ENCODE measurements around the gene ALCAM. TPM values are rescaled to one million over a fixed set of nuclear protein-coding genes. Genes with fewer than 3 reads are reported as not detected.

Gene ALCAM
- total RNA-seq, 4 donors from 2014 or later = 5.9 to 151 (median 19.0) TPM

DNA sequence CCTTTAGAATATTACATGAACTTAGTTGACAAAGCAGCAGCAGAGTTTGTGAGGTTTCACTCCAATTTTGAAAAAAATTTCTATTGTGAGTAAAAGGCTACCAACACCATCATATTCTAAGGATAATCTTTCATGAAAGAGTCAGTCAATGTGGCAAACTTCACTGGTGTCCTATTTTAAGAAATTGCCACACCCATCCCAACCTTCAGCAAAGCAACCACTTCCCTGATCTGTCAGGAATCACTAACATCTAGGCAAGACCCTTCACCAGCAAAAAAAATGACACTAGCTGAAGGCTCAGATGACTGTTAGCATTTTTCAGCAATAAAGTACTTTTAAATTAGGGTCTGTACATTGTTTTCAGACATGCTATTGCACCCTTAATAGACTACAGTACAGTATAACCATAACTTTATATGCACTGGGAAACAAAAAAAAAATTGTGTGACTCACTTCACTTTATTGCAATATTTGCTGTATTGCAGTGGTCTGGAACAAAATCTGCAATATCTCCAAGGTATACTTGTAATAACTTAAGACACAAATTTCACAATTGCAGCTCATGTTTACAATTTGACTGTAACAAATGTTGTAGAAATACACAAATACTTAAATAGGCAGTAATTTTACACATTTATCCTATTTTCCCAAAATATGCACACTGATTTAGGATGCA lies 38.9 kb upstream of the ALCAM start:
- no peak overlapping the region for H3K27ac ChIP-seq
- H3K4me3 ChIP-seq = no peak overlapping the region
- TF ChIP-seq, protein P1, sequence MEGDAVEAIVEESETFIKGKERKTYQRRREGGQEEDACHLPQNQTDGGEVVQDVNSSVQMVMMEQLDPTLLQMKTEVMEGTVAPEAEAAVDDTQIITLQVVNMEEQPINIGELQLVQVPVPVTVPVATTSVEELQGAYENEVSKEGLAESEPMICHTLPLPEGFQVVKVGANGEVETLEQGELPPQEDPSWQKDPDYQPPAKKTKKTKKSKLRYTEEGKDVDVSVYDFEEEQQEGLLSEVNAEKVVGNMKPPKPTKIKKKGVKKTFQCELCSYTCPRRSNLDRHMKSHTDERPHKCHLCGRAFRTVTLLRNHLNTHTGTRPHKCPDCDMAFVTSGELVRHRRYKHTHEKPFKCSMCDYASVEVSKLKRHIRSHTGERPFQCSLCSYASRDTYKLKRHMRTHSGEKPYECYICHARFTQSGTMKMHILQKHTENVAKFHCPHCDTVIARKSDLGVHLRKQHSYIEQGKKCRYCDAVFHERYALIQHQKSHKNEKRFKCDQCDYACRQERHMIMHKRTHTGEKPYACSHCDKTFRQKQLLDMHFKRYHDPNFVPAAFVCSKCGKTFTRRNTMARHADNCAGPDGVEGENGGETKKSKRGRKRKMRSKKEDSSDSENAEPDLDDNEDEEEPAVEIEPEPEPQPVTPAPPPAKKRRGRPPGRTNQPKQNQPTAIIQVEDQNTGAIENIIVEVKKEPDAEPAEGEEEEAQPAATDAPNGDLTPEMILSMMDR (IDR thresholded peaks at IDR 0.05) = no peak
- no peak for TF ChIP-seq POLR2A (IDR thresholded peaks at IDR 0.05)
- DNase-seq = no peak
- peaks cover 0 to 5% of the 10 kb centered on the region in 2 donors for H3K27me3 ChIP-seq
- no peaks in the 10 kb centered on the region for H3K36me3 ChIP-seq
- no peaks in the 10 kb centered on the region for H3K4me1 ChIP-seq
- no peaks in the 10 kb centered on the region for H3K9me3 ChIP-seq
- intact Hi-C loops (cut with DNase I; ENCODE audit: low total_unique reads) = no loop called here

- H3K4me1 ChIP-seq = no peaks in the 10 kb centered on the region
- DNase-seq = no peak
- H3K9me3 ChIP-seq = no peaks in the 10 kb centered on the region
- H3K36me3 ChIP-seq = no peaks in the 10 kb centered on the region
- intact Hi-C loops (cut with DNase I; ENCODE audit: low total_unique reads) = no loop called here
- peaks cover 0 to 5% of the 10 kb centered on the region in 2 donors for H3K27me3 ChIP-seq
- H3K4me3 ChIP-seq = no peak overlapping the region
- H3K27ac ChIP-seq = no peak overlapping the region
- TF ChIP-seq, protein P1 (IDR thresholded peaks at IDR 0.05) = no peak
- TF ChIP-seq POLR2A (IDR thresholded peaks at IDR 0.05) = no peak
Measured at GRCh38 chr3:105328338-105328730, 38.4 kb upstream of the ALCAM start.

- DNase-seq = no peak
- H3K36me3 ChIP-seq = peaks cover 0 to 3% of the 10 kb centered on the region in 2 donors
- peaks cover 0 to 5% of the 10 kb centered on the region in 2 donors for H3K27me3 ChIP-seq
- no peaks in the 10 kb centered on the region for H3K4me1 ChIP-seq
- no peak overlapping the region for H3K4me3 ChIP-seq
- intact Hi-C loops (cut with DNase I; ENCODE audit: low total_unique reads) = no loop called here
- no peaks in the 10 kb centered on the region for H3K9me3 ChIP-seq
- TF ChIP-seq POLR2A (IDR thresholded peaks at IDR 0.05) = no peak
- TF ChIP-seq, protein P1 (IDR thresholded peaks at IDR 0.05) = no peak
- no peak overlapping the region for H3K27ac ChIP-seq
Measured at GRCh38 chr3:105332961-105333360, 33.7 kb upstream of the ALCAM start.

DNA sequence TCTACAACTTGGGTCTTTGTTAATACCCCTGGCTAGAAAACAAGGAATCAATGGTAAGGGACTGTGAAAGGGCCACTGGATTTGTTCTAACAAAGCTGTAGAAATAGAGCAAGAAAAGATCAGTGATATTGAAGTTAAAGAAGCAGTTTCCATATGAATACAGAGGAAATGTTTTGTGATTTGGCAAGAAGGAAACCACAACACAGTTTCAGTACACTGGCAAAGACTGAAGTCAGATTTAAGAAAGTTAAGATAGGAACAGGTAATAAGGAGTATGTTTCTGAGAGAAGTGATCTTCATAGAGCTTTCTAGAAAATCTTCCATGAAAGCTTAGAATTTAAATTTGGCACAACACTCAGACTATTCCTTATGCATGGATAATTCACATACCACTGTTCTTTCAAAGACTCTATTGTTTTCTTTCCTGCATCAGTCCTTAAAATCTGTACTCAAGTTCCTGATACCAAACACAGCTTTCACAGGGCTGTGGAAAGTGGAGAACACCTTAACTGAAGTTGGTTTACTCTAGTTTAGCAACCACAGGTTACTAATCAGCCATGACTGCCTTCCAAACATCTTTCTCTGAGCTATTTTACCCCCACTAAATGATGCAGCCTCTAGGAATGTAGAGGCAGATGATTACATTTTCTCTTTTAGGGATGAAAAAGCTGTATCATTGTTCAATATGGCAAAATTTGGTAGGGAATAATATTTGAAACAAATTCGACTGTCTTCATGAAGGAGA lies 32.4 kb upstream of the ALCAM start:
- Histone ChIP-seq H3K9me3 (no peaks in the 10 kb centered on the region), H3K4me3 (no peak overlapping the region), H3K36me3 (peaks cover 0 to 3% of the 10 kb centered on the region in 2 donors), H3K27ac (no peak overlapping the region), H3K27me3 (peaks cover 0 to 5% of the 10 kb centered on the region in 2 donors), H3K4me1 (no peaks in the 10 kb centered on the region)
- no peak for DNase-seq
- TF ChIP-seq, protein P1 (IDR thresholded peaks at IDR 0.05) = no peak
- TF ChIP-seq POLR2A (IDR thresholded peaks at IDR 0.05) = no peak
- intact Hi-C loops (cut with DNase I; ENCODE audit: low total_unique reads) = no loop called here

GRCh38 chr3:105339946-105340345 lies 26.8 kb upstream of the ALCAM start:
- intact Hi-C loops (cut with DNase I; ENCODE audit: low total_unique reads) = no loop called here
- no peak for TF ChIP-seq POLR2A (IDR thresholded peaks at IDR 0.05)
- TF ChIP-seq, protein P1 (IDR thresholded peaks at IDR 0.05) = no peak
- Histone ChIP-seq H3K4me1 (no peaks in the 10 kb centered on the region), H3K36me3 (peaks cover 0 to 3% of the 10 kb centered on the region in 2 donors), H3K9me3 (no peaks in the 10 kb centered on the region), H3K27ac (no peak overlapping the region), H3K27me3 (no peaks in the 10 kb centered on the region), H3K4me3 (no peak overlapping the region)
- DNase-seq = no peak

Measured in uterus (tissue), 4 donors.